GM19043 (cell line): Measurements from ENCODE around the gene SNCB.

Source experiments
- ATAC-seq: cut with Tn5 transposase; IDR thresholded peaks from one replicate; pipeline ENCODE4 v1.9.1; 2021; ENCODE audit warnings: low read depth; ENCODE audit not compliant: unreplicated experiment

Gene SNCB

DNA sequence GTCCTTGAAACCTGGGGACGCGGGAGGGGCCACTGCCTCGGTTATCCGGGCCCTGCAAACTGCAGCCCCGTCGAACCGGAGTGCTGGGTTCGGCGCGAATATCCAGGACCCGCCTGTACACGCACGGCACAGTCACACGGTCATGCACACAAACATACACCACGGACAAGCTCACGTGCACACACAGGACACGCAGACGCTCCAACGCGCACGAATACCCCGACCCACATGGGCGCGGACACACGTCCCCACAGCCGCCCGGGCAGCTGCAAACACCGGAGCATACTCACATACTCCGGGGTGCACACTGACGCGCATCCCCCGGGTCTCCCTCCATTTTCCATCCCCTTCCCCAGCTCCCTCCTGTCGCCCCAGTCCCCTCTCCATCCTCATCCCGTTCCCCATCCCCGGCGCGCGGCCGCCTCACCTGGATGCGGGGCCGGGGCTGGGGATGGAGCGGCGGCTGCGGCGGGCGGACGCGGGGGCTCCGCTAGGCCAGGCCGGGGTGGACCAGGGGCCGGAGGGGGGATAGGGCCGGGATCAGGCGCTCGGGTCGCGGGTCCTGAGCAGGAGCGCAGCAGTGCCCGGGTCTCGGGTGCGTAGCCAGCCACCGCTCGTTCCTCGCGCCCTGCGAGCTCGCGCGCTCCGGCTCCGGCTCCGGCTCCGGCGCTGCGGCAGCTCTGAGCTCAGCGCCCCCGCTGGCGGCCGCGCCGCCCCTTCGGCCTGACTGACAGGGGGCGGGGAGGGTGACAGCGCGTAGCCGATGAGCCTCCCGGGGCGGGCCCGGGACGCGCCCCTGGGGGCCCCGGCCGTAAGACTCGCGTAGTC is at the start of gene SNCB, which contains the start of gene EIF4E1B:
SNCB (minus strand) TSS at position 682 of the 828 bp plus-strand sequence. CDS start 880 bp downstream, outside the sequence.
EIF4E1B (plus strand) TSS at position 823 of the 828 bp plus-strand sequence. CDS start 12,113 bp downstream, outside the sequence.
- peak; percentile 64 for ATAC-seq

DNA sequence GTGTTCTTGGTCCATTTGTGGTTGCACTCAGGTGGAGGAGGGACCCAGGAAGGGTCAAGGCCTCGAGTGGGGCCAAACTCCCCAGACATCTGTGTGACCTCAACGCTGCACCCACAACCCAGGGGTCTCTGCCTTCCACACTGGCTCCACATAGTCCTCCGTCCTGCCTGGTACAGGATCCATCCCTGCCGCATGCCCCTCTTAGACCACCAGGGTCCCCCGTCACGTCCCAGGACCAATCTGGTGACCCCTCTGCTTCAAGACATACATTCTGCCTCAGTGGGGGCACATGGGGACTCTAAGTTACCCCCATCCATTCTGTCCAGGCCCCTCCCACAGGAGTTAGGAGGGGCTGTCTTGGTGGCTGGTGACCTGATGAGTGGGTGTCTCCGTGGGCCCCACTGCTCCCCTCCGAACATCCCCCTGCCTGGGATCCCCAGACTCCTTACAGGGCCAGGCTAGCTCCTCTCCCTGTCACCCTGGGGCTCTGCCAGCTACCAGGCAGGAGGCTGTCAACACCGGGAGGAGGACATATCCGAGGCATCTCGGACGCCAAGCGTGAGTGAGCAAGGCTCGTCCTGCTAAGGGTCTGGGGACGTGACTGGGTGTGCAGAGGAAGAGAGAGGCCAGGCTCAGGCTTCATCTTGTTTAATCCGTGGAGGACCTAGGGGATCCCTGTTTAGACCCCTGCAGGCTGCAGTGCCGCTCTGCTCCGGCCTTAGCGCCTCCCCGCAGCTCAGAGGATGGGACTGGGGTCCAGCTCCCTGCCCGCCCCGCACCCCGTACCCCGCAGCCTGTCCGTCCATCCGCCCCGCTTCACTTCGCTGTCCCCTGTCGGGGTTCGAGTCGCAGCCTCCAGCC is 49.3 kb upstream of the SNCB start:
- ATAC-seq = no peak

DNA sequence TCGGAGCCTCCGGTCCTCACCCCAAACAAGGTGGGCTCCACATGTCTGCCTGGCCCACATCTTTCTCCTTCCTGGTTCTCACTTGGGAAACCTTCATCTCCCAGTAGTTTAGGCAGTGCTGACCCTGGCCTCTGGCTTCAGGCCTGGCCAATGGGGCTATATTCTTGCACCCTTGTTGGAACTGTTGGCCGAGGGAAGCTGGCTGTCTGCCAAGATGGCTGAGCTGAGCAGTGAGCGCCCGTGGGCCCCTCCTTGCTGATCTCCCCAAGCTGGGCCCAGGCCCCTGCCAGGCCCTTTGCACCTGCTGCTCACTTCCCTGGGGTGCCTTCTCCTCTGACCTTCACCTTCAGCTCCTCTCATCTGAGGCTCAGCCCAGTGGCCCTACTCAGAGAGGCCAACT is 48.2 kb upstream of the SNCB start:
- no peak for ATAC-seq

DNA sequence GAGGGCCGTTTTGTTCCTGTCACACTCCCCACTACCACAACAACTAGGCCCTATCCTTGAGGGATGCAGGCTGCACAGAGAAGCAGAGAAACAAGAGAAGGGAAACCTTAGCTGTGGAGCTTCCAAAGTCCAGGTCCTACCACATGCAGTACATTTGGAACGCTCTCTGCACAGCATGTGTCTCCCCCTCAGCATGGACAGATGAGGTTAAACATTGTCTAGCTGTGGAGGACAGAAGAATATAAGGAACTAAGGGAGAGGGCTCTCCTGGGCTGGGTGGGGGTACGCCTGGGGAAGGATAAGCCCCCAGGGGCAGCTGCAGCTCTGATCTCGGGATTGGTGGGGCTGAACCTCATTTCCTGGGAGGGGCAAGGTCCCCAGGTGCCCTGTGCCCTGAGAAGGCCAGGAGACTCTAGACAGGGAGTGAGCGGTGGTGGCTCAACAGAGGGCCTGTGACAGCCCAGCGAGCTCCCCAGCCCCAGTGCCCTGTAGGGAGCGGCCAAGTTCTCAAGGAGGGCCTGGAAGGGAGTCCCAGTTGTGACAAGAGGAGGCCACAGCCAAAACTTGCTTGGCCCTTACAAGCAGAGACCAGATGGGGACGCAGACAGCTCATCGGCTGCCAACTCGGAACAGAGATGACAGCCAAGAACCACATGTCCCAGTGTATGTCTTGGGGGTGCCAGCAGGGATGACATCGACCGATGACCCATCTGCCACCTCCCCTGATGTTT is 47.0 kb upstream of the SNCB start:
- no peak for ATAC-seq

DNA sequence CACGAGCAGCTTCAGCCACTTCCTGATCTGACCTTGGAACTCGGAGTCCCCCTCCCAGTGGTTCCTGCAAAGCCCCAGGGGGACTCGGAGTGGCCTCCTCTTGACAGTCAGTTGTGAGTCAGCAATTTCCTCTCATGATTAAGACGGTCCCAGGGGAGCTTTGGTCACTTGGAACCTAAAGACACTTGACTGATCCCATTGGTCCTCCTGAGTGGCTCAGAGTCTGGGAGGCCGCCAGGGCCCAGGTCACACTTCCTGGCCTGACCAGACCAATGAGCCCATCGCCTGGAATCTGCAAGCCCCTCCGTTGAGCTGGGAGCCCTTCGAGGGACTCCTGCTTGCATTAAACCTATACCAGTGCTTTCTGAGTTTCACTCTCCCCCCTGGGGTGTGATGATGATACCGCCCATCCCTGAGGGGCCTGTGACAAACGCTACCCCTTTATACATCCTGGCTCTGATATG is 46.1 kb upstream of the SNCB start:
- peak; percentile 82 for ATAC-seq

DNA sequence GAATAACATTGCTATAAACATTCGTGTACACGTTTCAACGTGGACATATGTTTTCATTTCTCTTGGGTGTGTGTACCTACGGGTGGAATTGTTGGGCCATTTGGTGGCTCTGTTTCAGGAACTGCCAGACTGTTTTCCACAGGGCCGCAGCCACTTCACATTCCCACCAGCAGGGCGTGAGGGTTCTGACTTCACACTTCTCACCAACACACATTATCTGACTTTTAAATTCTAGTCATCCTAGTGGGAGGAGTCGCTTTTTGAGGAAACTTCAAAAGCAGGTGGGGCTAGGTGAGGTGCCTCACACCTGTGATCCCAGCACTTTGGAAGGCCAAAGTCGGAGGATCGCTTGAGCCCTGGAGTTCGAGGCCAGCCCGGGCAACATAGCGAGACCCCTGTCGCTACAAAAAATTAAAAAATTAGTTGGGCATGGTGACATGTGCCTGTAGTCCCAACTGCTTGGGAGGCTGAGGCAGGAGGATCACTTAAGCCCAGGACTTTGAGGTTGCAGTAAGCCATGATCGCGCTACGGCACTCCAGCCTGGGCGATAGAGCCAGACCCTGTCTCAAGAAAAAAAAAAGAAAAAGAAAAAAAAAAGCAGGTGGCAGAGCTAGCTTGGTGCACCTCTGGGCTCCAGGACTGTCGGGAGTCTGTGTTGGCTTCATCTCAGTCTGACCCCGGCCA is 45.5 kb upstream of the SNCB start:
- ATAC-seq = no peak

DNA sequence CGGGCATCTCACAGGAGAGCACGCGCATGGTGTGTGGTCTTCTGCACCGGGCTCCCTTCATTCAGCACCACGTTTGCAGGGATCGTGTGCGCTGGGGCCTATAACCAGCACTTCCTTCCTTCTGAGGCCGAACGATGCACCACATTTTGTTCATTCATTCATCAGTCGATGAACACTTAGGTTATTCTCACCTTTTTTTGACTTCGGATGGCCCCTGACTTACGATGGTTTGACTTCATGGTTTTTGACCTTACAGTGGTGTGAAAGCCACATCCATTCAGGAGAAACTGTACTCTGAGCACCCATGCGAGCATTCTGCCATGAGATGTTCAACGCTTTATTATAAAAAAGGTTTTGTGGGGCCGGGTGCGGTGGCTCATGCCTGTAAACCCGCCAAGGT is 44.5 kb upstream of the SNCB start:
- ATAC-seq = no peak

DNA sequence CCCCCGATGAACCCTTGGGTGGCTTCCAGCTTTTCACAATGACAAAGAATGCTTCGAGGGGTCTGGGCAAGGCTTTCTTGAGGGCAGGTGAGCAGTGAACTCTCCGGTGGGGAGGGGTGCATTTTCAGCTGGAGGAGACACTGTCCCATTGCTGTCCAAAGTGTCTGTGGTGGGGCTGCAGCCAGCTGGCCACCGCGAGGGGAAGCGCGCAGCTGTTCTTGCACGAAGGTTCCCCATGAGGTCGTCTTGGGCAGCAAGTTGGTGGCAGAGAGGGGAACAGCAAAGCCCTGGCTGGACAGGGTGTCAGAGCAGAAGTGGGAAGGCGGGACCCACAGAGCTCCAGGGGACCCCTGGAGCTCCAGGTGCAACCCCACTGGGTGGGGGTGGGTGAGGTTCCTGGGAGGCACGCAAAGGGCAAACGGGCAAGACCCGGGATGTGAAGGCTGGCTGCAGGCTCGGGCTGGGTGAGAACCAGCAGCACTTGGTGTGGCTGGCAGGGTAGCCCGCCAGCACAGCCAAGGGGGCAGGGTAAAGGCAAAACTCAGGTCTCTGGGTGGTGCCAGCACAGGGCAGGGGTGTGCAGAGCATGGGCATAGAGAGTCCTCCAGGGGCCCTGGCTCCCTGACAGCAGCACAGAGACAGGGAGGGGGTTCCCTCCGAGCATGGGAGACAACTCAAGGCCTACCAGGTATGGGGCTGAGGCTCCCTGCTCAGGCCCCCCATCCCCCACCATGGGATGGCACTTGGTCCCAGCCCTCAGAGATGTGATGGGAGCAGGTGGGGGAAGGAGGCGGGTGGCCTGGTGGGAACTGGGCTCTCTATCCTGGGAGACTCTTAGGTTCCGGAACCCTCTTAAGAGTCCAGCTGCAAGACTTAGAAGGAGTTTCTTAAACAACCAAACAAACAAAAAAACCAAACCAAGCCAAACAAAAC is 43.6 kb upstream of the SNCB start:
- ATAC-seq = no peak

DNA sequence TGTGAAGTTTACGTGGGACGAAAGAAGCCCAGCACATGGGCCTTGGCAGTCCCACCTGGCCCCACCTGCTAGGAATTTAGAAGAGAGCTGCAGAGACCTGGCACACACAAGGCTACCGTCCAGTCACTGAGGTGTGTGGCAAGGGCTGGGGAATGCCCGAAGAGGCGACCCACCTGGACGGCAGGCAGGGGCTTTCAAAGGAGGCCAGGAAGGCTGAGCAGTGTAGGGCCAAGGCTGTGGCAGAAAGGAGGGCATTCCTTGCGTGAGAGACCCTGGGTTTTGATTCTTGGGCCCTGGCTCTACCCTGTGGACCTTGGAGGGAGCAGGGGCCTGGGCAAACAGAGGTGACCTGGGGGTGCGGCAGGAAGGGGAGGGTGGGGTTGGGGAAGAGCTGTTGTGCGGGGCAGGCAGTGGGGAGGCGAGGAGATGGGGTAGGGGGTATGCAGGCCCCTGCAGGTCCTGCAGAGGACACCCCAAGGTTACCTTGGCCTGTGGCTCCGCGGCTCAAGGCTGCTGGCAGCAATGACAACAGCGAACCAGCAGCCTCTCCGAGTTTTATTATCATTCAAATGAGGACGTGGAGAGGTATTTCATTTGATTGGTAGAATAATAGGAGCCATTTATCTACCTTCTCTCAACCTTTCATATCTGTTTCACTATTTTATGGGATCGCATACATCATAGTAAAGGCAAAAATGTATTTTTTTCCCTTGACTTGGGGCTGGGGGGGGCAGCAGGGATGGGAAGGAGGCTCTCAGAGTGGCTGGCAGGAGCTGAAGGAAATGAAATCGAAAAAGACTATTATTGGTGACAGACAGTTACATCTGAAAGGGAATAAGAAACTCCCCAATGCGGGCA is 41.8 kb upstream of the SNCB start:
- no peak for ATAC-seq

DNA sequence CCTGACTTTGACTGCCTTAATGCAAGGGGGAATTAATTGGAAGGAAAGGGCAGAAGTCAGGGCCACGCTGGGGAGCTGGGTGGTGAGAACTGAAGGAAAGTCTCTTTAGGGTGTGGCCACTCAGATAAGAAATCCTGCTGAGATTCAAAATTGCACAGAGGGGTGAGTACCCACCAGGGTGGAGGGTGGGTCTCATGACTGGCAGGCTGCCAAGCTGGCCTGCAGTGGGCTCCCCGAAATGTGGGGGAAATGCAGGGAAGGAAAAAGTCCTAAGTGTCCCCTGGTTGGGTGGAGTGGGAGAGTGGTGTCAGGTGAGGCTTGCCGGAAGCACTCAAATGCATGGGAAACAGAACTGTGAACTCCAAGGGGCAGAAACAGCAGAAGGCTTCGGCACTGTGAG is 41.1 kb upstream of the SNCB start:
- no peak for ATAC-seq

DNA sequence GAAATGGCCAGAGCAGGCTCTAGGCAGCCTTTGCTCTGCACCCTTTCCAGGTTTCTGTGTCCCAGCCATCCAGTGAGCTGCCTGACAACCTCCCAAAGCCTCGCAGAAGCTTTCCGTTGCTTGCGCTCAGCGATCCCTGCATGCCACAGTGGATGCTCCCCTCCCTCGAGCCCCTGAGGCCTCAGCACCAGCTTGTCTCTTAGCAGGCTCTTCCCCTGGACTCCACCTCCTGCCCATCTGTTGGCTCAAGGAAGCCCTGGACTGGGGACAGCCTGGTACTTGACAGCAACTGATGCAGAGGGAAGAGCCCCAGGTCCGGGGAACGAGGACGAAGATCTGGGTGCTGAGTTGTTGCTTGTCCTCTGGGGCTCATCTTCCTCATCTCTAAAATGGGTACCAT is 40.1 kb upstream of the SNCB start:
- ATAC-seq = no peak

DNA sequence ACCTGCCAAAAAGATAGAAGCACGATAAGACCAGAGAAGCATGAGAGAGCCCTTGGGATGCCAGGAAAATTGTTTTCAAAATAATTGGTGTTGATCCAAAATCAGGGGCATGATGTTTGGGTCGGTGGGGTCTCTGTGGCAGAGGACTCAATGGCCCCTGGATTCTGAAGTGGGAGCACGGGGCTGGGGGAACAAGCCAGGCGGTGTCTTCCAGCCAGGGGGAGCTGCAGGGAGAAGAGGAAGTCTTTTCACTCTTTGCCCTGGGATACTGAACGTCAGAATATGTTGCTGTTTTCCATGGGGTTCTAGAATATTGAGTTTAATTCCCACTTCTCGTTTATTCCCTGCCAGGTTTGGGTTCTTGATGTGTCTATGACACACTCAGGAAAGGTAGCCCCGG is 37.3 kb upstream of the SNCB start:
- ATAC-seq = no peak

DNA sequence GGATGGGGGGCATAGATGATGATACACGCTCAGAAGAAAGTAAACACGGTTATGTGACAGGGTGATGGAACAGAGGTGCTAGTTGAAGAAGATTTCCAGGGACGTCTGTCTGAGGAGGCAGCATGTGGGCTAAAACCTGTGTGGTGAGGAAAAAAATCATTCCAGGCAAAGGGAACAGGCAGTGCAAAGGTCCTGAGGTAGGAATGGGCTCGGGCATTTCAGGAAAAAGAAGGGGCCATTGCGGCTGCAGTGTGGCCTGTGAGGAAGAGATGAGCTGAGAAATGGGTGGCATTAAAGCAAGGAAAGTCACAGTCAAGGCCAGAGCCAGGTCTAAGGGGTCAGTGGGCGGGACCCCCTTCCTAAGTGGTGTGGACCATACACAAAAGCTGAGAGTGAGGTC is 35.2 kb upstream of the SNCB start:
- no peak for ATAC-seq

DNA sequence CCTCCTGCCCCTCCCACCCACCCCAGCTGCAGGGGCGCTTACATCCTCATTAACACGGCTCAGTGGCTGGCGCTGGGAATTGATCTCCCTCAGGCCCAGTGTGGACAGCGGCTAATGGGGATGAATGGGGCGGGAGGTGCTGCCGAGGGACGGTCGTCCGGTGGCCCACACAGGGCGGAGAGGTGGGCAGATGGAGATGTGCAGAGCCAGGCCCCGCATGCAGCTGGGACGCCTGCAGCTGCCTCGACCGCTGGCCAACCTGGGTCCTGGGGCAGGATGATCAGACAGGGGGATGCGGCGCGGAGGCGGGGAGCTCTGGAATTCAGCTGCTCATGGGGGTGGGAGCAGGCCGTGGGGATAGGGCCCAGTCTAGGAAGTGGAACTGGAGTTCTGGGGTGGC is 34.6 kb upstream of the SNCB start:
- no peak for ATAC-seq

DNA sequence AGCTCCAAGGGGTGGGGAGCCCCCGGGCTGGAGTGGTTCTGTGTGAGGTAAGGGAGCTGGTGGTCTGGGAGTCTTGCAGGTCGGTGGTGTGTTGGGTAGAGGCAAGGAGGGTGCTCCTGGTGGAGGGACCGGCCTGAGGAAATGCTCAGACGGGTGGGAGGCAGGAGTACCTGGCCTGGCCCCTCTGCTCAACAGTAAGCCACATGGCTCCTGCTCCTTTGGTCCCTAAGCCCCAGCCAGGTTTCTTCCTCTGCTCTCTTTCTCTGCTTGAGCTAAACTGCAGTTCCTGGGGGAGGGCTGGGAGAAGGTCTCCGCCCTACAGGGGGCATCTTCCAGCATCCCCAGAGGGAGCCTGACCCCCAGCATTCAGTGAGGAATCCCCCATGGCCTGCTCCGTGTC is 34.1 kb upstream of the SNCB start:
- ATAC-seq = no peak

DNA sequence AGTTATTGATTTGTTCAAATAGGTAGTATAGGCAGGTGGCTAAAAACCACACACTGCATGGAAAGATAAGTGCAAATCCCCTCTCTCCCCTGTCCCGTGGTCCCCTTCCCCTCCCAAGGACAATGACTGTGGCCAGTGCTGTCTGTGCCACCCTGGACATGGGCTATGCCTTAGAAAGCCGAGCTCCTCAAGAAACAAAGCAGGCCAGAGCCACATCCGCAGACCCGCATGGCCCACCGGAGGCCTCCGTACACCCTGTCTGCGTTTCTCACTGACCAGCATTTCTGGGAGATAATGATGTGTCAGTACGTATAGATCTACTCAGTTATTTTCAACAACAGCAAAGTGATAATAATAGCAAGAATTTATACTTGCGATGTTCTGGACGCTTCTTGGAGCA is 33.2 kb upstream of the SNCB start:
- no peak for ATAC-seq

DNA sequence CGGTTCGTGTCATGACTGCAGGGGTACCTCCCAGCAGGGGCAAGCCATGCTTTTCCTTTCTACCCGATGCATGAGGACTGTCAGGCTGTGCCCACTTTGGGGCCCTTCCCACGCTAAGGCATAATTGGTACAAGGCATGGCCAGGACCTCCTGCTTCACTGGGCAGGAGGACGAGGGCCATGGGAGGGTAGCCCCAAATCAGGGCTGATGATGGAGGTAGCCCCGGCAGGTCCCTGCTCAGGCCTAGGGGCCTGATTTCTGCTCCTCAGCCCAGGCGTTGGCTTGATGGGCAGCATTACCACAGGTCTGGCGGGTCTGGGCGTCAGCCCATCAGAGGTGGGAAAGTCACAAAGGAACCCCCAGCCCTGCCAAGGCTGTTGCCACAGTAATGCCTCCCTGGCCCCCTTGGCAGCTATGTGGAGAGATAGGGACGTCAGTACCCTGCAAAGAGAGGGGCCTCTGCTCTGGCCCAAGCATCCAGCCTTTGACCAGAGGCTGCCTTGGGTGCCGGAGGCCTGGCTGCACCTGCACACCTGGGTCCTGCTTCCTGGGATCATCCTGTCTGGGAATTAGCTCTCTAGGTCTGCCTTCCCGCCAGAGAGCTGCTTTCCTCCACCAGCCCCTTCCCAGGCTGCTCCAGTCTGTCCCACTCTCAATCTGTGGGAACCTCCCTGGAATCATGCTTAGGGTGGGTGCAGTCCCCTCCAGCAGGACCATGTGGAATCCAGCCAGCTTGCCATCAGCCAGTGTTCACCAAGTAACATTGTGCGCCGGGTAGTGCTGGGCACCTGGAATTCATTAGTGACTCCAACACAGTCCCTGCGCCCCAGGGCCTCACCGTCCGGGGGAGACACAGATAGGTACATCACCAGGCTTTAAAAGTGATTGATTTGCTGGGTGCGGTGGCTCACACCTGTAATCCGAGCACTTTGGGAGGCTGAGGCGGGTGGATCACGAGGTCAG is 32.3 kb upstream of the SNCB start:
- no peak for ATAC-seq
